ENCODE results near the gene GXYLT2.

- TF ChIP-seq CTCF (IDR thresholded peaks at IDR 0.05 in 4 of 5, conservative IDR thresholded peaks at IDR 0.05 in 1 of 5): peak in 3 of 5 experiments; percentile 19 to 53 (median 33)
- TF ChIP-seq POLR2A (IDR thresholded peaks at IDR 0.05): no peak
Measured at GRCh38 chr3:72997421-72997961, 109.6 kb downstream of the GXYLT2 start.
